Neutrophil (primary cell): Measurements from ENCODE around the gene PADI3.

ENCODE experiments used
- H3K27ac ChIP-seq: fragments of 200-600 bp; sonication (generic); 2 replicates; pipeline ENCODE4 v1.5.1; 2016; ENCODE audit warnings: mild to moderate bottlenecking, moderate library complexity
- H3K27me3 ChIP-seq: fragments of 200-600 bp; sonication (generic); 2 replicates; pipeline ENCODE4 v1.6.0; 2016; ENCODE audit warnings: mild to moderate bottlenecking
- H3K36me3 ChIP-seq: fragments of 200-600 bp; sonication (generic); 2 replicates; pipeline ENCODE4 v1.5.1; 2017
- H3K4me1 ChIP-seq, 2 experiments: fragments of 200-600 bp in 1 of 2; sonication (generic) in 1 of 2; 1 replicate in 1 of 2; 2 replicates in 1 of 2; pipeline versions ENCODE4 v1.5.1 to v1.6.1; 2013 to 2016; ENCODE audit warnings: low read depth in 1 of 2, low read length in 1 of 2, mild to moderate bottlenecking in 1 of 2, moderate library complexity in 1 of 2; ENCODE audit not compliant: control insufficient read depth in 1 of 2, insufficient read depth in 1 of 2
- H3K4me3 ChIP-seq, 2 experiments: fragments of 200-600 bp in 1 of 2; sonication (generic) in 1 of 2; 1 replicate in 1 of 2; 2 replicates in 1 of 2; pipeline ENCODE4 v1.5.1; 2013 to 2016; ENCODE audit warnings: low read depth in 1 of 2, low read length in 1 of 2, mild to moderate bottlenecking in 1 of 2, moderate library complexity in 1 of 2
- H3K9me3 ChIP-seq: fragments of 200-600 bp; sonication (generic); 2 replicates; pipeline ENCODE4 v1.5.1; 2016
- CTCF ChIP-seq: fragments of 200-600 bp; sonication (generic); IDR thresholded peaks from 2 replicates; pipeline ENCODE4 v1.5.1; 2016; ENCODE audit warnings: antibody characterized with exemption

PADI3 gene

GRCh38 chr1:17306407-17306806, 57.5 kb downstream of the PADI3 start:
- Histone ChIP-seq H3K36me3 (no peaks in the 10 kb centered on the region), H3K9me3 (no peaks in the 10 kb centered on the region), H3K27ac (peak overlapping the region; percentile 95), H3K4me3 (no peak overlapping the region), H3K27me3 (no peaks in the 10 kb centered on the region), H3K4me1 (peaks cover 92 to 93% of the 10 kb centered on the region in 2 experiments)
- no peak for TF ChIP-seq CTCF

GRCh38 chr1:17306921-17307320, 58.0 kb downstream of the PADI3 start:
- no peaks in the 10 kb centered on the region for H3K27me3 ChIP-seq
- no peak for TF ChIP-seq CTCF
- H3K27ac ChIP-seq = peak overlapping the region; percentile 95
- peaks cover 97% of the 10 kb centered on the region in 2 experiments for H3K4me1 ChIP-seq
- H3K9me3 ChIP-seq = no peaks in the 10 kb centered on the region
- H3K36me3 ChIP-seq = no peaks in the 10 kb centered on the region
- peak overlapping the region in 1 of 2 experiments; percentile 83 for H3K4me3 ChIP-seq

- peak overlapping the region; percentile 95 for H3K27ac ChIP-seq
- TF ChIP-seq CTCF = no peak
- peaks cover 95 to 100% of the 10 kb centered on the region in 2 experiments for H3K4me1 ChIP-seq
- peak overlapping the region in 1 of 2 experiments; percentile 83 for H3K4me3 ChIP-seq
- H3K36me3 ChIP-seq = no peaks in the 10 kb centered on the region
- H3K27me3 ChIP-seq = no peaks in the 10 kb centered on the region
- H3K9me3 ChIP-seq = no peaks in the 10 kb centered on the region
Observed at GRCh38 chr1:17307329-17307728, 58.4 kb downstream of the PADI3 start.

- peak; percentile 7 for TF ChIP-seq CTCF
- H3K4me3 ChIP-seq = peak within 1 kb of the TSS; percentile 75 to 83
- H3K36me3 ChIP-seq = no peaks in the 10 kb centered on the region
- peak within 1 kb of the TSS; percentile 95 for H3K27ac ChIP-seq
- no peaks in the 10 kb centered on the region for H3K27me3 ChIP-seq
- H3K9me3 ChIP-seq = no peaks in the 10 kb centered on the region
- peaks cover 95 to 100% of the 10 kb centered on the region in 2 experiments for H3K4me1 ChIP-seq
Observed at GRCh38 chr1:17307946-17308345, 59.0 kb downstream of the PADI3 start, which contains the start of gene PADI4. Gene PADI4 (plus strand): TSS chr1:17308197. CDS start chr1:17308223, 26 bp downstream.

- peaks cover 2% of the 10 kb centered on the region for H3K36me3 ChIP-seq
- no peaks in the 10 kb centered on the region for H3K27me3 ChIP-seq
- H3K9me3 ChIP-seq = no peaks in the 10 kb centered on the region
- peak overlapping the region; percentile 75 to 83 for H3K4me3 ChIP-seq
- H3K27ac ChIP-seq = peak overlapping the region; percentile 95
- H3K4me1 ChIP-seq = peaks cover 95 to 100% of the 10 kb centered on the region in 2 experiments
- TF ChIP-seq CTCF = no peak
Observed at GRCh38 chr1:17308593-17308992, 59.7 kb downstream of the PADI3 start.
